Stimulated activated CD4-positive, alpha-beta T cell treated with anti-CD3 and anti-CD28 coated beads, Interleukin-1b, Interleukin-23, amount 100 ng/mL, for 4 hours (primary cell): ENCODE results near the gene ZNF407.

Experiments
- DNase-seq, 2 donors: peaks; one replicate each; pipeline ENCODE4 v3.0.0-alpha.2; 2020; ENCODE audit warnings: low read depth in 2 of 2

The ZNF407 gene

DNA sequence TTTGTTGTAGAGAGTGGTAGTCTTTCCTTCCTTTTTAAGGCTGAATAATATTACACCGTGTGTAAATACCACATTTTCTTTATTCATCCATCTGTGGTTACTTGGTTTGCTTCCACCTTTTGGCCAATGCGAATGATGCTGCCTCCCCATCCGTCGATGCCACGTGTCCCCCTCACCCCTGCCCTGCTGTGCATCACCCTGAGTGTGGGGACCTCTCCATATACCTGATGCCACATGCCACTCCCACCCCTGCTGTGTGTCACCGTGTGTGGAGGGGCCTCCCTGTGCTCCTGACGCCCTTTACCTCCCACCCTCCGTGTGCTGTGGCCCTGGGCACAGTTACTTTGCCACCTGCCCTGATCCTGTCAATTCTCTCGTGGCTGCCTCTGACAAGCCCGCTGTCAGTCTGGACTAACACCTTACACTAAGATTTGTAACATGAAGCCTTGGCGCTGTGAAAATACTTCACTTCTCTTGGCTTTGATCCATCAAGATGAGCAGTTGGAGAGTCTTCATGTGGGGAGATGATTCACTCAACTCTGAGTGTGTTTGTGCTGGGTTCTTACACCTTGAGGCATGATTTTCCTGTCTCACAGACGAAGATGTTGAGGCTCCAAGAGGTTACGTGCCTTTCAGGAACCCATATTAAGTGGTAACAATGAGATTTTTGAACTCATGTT is 234.0 kb downstream of the ZNF407 start:
- DNase-seq = no peak

GRCh38 chr18:74832381-74832780 is 234.7 kb downstream of the ZNF407 start:
- DNase-seq = no peak

DNA sequence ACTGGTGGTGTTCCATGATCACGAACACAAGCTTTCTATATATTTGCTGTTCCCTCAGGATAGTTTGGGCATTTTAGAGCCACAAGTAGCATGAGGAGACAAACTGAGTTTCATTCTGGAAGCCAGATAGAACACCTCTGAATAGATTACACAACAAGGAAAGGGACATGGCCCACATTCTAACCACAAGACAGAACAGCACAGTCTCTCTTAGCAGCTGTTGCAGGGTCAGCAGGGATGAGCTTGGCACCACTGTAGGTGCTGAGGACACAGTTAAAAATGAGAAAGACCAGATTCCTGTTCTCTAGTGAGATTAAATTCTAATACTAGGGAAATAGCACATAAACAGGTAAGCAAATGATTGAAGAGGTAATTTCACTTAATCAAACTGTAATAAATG is 235.3 kb downstream of the ZNF407 start:
- no peak for DNase-seq

DNA sequence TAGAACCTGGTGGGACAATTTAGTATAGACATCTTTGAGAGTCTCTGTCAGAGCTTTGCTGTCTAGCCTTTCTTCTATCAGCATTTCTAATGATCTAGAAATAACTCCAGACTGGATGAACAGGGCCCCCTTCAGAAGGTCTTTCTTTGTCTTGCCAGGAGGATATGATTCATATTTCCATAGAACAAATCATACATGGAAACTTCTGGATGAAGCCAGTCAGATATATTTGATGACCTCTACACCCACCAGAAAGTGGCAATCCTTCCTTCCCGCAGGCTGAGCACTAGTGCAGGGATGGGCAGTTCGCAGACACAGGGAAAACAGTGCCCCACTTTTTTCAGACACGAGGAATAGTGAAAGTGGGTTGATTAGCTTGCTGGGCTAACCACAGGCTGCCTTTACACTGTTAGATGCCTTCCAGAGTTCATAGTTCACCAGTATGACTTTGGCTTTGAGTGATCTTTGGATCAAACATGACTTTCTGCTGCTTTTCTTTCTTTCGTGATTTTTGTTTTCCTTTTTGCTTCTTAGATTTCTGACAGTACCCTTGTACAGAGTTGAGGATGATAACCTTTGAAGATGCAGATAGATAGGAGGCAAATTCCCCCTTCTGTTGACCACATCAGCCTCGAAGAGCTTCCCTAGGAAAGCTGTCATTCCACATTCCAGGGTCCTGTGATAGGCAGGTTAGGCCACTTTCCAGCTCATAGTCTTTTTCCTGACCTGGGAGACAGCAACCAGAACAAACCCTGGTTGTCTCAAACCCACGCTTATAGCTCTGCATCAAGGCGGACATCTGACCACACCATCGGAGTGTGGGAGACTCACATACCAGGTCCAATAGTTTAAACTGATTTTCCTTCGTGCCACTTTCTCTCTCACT is 237.0 kb downstream of the ZNF407 start:
- DNase-seq = no peak

DNA sequence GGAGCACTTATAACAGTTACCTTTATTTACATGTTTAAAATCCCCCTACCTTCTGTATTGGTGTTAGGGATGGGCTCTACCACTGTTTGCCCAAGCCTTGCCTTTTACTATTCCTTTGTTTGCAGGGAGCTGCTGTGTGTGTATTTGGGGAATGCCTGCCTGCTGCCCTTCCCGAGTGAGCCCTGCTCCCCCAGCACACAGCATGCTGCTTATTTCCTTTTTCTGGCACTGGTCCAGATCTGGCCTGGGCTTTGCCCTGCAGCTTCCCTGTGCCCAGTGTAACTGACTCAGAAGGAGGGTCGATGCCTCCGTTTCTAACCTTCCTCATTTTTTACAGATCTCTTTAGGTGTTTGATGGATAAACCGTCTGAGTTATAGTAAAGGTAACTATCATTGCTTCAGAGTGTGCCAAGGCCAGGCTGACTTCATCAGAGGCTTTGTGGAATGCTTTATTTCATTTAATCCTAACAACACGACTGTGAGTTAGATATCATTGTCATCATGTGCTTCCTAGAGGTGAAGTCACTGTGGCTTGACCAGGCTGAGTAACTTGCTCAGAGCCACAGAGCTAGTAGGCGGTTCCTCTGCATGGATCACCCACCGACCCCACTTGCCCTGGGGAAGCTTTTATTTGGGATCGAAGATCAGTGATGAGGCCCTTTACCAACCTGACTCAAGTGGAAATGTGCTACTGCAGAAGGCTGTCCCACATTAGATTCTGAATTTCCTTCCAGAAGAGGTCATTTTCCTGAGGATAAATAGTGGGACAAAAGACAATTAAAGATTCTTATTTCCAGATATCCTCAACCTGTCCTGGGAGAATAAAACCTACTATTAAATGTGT is 238.8 kb downstream of the ZNF407 start:
- DNase-seq = no peak

- no peak for DNase-seq
Measured at GRCh38 chr18:74840492-74841167, 243.0 kb downstream of the ZNF407 start.

DNA sequence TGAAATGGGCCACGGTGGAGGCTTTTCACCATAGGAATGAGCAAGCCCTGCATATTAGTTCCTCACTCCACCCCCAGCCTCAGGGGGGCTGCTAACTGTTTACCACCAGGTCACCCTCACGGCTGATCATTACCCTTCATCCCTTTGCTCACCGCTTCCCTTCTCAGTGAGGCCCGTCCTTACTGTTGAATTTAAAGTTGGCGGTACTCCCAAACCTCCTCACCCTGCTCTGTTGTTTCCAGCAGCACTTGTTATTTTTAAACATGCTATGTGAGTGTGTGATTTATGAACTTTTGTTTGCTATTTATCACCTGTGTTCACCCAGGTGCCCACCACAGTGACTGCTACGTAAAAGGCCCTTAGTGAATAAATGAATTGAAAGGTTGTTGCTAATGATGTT is 243.6 kb downstream of the ZNF407 start:
- no peak for DNase-seq

DNA sequence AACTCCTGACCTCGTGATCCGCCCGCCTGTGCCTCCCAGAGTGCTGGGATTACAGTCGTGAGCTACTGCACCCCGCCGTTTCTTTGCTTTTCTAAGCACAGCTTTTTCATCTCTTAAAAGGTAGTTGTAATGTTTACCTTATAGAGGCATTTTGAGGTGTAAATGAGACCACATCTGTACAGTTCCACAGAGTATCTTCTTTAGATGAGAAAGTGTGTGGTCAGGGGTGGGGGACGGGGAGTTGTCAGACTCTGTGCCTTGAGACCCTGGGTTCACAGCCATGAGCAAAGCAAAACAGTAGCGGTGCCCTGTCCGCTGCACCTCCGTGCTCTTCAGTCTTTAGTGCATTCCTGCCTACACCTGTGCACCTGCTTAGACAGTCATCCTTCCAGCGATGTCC is 251.6 kb downstream of the ZNF407 start:
- no peak for DNase-seq

DNA sequence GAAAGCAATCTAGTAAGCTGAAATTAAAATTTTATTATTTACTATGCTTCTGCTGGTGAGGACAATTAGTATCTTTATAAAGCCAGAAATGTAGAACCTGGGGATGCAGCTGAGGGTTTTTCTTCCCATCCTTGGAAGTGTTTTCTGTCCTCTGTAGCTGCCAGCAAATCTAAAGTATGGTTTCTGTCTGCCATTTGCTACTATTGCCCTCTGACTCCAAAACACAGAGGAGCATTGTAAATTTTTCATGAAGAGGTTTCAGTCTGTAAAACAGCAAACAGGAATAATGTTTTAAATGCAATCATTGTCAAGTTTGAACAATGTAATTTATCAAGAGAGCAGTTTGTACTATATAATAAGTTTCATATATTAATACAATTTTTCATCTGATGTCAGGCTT is 258.8 kb downstream of the ZNF407 start:
- no peak for DNase-seq

DNA sequence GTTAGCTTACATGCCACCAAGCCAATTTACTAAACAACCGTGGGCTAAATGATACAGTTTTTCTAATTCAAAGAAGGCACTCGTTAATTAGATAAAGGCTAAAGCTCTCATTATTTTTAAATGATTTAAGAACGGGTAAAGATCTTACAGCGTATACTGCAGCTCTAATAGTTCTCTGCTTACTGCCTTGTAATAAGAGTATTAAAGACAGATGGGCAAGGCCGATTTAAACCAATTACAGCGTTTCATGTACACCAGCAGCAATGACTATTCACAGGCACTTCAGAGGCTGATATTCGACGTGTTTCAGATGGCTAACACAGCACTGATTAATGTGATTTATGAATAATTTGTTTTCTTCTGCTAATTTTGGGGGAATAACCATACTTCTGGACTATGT is 259.3 kb downstream of the ZNF407 start:
- no peak for DNase-seq

- no peak for DNase-seq
Measured at GRCh38 chr18:74857901-74858300, 260.2 kb downstream of the ZNF407 start.

DNA sequence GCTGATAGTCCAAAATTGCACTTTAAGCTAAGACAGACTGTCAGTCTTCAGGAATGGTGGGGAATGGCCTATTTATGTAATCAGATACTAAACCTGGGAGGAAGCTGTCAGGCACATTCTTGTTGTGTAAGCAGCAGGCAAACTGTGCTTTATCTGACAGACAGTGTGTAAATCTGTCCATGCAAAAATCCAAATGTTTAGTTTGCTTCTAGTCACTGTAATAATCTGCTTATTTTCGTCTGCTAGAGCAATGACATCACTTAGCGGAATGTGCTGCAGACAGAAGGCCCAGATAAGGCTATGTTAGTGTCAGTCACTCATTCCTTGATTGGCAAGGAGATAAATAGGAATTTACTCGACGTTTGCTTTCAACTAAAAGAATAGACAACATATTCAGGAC is 263.5 kb downstream of the ZNF407 start:
- no peak for DNase-seq

- DNase-seq = no peak
Measured at GRCh38 chr18:74862094-74862493, 264.4 kb downstream of the ZNF407 start.

- no peak for DNase-seq
Measured at GRCh38 chr18:74866577-74866976, 268.9 kb downstream of the ZNF407 start.

GRCh38 chr18:74868461-74868860 is 270.8 kb downstream of the ZNF407 start:
- no peak for DNase-seq

GRCh38 chr18:74869904-74870863 is 272.5 kb downstream of the ZNF407 start:
- no peak for DNase-seq

- no peak for DNase-seq
Measured at GRCh38 chr18:74870950-74871349, 273.3 kb downstream of the ZNF407 start.

DNA sequence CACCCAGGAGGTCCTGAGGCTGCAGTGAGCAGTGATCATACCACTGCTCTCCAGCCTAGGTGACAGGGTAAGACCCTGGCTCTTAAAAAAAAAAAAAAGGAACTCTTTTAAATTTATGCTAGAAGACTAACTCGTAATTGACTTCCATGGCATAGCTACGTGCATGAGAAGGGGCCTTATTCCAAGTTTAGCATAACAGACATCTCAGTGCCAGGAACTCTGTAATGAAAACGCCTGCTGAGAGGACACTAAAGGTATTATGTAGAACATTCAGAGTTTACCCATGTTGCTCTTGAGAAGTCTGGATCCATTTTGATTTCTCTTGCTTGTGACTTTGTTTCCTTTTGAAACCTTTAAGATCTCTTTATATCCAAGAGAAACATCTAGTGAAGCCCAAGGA is 276.0 kb downstream of the ZNF407 start:
- DNase-seq = no peak

GRCh38 chr18:74874351-74874750 is 276.7 kb downstream of the ZNF407 start:
- DNase-seq = no peak

DNA sequence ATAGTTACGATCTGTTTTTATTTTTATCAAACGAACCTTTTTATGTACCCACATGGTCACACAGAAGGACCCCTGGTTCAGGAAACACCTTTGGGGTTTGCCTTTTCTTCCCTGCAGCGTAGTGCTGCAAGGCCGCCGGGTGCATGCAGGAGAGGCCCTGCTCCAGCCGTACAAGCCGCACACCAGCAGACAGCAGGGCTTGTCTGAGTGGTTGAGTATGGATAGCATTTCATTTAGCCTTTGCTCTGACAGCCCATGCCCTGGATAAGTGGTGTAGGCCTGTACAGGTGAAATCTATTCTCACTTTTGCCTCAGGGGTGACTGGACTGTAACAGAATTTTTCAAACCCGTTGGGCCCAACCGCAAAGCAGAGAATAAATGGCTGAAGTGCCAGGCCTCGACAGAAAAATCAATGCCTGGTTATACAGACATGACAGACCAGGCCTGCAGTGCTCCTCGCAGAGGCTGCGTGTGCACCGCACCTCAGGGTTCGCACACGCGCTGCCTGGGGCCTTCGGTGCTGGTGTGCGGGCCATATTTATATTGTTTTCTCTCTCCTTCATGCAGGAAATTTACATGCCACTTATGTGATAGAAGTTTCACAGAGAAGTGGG is 279.1 kb downstream of the ZNF407 start:
- no peak for DNase-seq
